Tibial nerve (tissue), 4 donors: ENCODE measurements around the gene HCFC1R1.

Experiments used
- CTCF ChIP-seq, 5 experiments: fragments of 200-600 bp in 3 of 5; fragments of 450-650 bp in 2 of 5; sonication (generic) in 3 of 5; IDR thresholded peaks; one replicate each; pipeline ENCODE4 v1.5.1; 2016 to 2019; ENCODE audit warnings: antibody characterized with exemption in 5 of 5, mild to moderate bottlenecking in 3 of 5, moderate library complexity in 2 of 5
- EP300 ChIP-seq, 2 donors: sonication (generic); formaldehyde crosslinking; IDR thresholded peaks; one replicate each; pipeline ENCODE4 v1.6.1; 2017; ENCODE audit warnings: antibody characterized with exemption in 2 of 2, mild to moderate bottlenecking in 1 of 2

- TF ChIP-seq EP300 (IDR thresholded peaks at IDR 0.05) (no peak), CTCF (IDR thresholded peaks at IDR 0.05) (no peak)
Measured at GRCh38 chr16:2973605-2974318, 50.0 kb downstream of the HCFC1R1 start.
